ENCODE data around the gene TMEM128.
"Not testable (repeated sequence)": the region's sequence is repeated elsewhere in the genome, so short reads cannot be mapped to it uniquely, and the experiment has no call there.

The TMEM128 gene

DNA sequence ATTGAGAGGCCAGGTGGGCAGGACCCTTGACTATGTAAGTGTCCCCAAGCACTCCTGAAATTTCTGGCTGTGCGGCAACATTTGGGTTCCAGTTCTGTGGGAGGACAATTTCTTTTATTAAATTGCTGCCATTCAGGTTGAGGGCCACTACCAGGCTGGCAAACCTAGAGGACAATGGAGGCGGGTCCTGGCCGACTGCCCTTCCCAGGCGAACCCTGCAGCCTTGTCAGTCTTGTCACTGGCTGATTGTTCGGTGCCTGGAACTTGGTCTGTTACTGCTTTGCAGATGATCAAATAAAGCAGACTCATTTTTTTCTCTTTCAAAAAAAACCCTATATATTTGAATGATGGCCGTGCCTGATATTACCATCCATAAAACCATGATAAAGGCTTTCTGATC, 6.6 kb upstream of the TMEM128 start:
- DNase-seq = no peak

- DNase-seq = no peak
Measured at GRCh38 chr4:4254199-4254598, 6.2 kb upstream of the TMEM128 start.

GRCh38 chr4:4249866-4250265, 1.8 kb upstream of the TMEM128 start:
- DNase-seq = no peak

GRCh38 chr4:4249342-4249741, 1.3 kb upstream of the TMEM128 start:
- not testable (repeated sequence) for DNase-seq

DNA sequence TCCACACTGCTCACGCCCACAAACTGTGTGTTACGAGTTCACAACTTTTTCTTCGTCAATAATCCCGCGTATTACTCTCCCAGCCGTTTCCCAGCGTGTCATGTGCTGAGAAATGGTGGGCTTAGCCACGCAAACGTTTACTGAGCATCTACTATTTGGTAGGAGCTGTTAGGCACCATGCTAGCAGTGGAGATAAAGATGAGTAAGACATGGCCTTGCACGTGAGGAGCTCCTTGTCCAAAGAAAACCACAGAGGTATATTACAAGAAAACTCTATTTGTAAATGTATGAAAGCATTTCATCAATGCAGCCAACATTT, 821 bp upstream of the TMEM128 start:
- no peak for DNase-seq

DNA sequence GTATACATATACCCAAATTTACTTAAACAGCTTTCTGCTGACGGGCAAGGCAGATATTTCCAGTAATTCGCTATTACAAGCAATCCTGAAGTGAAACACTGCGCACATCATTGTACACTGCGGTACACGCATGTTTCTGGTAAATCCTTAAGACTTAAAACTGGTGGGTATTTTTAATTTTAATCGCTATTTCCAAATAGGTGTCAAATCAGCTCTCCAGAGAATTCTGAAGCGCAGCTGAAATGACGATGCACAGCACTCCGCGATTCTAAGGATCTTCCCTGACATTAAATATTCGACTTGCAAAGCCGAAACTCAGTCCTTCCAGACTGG, 361 bp downstream of the TMEM128 start:
- DNase-seq = no peak

DNA sequence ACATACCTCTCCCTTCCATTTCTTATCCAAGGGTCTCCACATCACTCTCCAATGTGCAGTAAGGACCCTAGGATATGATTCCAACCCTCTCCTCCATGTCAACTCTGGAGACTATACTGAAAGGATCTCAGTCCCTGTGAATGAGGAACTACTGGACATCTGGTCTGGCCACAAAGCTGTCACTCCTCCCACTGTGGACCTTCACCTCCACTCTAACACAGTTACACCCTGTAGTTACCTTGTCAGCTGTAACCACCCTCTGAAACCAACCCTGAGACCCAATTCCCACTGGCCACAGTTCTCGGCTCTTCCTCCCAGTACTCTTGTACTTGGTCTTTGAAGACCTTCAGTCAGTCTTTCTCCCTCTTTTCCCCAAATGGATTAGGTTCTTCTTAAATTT, 2.9 kb downstream of the TMEM128 start:
- no peak for DNase-seq

GRCh38 chr4:4239551-4239950, 8.5 kb downstream of the TMEM128 start:
- not testable (repeated sequence) for DNase-seq

- no peak for DNase-seq
Measured at GRCh38 chr4:4233610-4234009, 14.4 kb downstream of the TMEM128 start.

DNA sequence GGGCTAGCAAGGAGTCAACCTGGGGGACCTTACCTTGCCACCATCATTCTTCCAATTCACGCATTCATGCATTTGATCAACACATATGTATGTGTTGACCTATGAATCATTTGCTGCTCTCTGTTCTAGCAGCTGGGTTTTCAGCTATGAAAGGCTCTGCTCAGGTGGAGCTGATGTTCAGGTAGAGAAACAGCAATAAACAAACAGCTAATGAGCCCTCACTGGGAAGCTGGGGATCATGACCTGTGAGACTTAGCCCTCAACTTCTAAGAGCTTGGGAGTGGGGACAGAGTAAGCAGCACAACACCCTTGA, 19.7 kb downstream of the TMEM128 start:
- no peak for DNase-seq

- no peak for DNase-seq
Measured at GRCh38 chr4:4227510-4228355, 20.3 kb downstream of the TMEM128 start.

GRCh38 chr4:4226606-4227438, 21.2 kb downstream of the TMEM128 start, which contains the start of gene OTOP1:
OTOP1 (minus strand) TSS chr4:4226929; CDS start chr4:4226864, 65 bp downstream.
- no peak for DNase-seq

- no peak for DNase-seq
Measured at GRCh38 chr4:4225915-4226605, 22.0 kb downstream of the TMEM128 start.

GRCh38 chr4:4217113-4217512, 30.9 kb downstream of the TMEM128 start:
- DNase-seq = no peak

- no peak for DNase-seq
Measured at GRCh38 chr4:4216648-4217047, 31.4 kb downstream of the TMEM128 start.

DNA sequence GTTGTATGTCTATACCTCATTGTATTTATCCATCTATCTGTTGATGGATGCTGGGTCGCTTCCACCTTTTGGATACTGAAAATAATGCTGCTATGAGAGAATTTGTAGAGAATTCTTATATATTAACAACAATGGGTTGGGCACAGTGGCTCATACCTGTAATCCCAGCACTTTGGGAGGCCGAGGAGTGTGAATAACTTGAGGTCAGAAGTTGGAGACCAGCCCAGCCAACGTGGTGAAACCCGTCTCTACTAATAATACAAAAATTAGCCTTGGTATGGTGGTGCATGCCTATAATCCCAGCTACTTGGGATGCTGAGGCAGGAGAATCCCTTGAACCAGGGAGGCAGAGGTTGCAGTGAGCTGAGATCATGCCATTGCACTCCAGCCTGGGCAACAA, 34.3 kb downstream of the TMEM128 start:
- not testable (repeated sequence) for DNase-seq

GRCh38 chr4:4206204-4206603, 41.8 kb downstream of the TMEM128 start:
- no peak for DNase-seq

DNA sequence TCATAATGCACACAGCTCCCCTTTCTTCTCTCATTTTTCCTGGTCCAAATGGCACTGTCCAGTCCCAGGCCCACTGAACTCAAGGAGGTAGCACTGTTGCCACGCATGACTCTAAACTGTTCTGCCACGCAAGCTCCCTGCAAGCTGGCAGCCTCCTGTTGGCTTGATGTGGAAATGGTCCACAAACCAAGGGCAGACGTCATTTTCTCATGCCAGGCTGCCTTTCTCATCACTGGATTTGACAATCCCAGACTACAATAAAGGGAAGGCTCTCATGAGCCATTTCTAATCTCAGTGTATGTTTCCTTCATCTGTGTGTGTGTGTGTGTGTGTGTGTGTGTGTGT, 43.6 kb downstream of the TMEM128 start:
- no peak for DNase-seq

GRCh38 chr4:4203688-4204400, 44.2 kb downstream of the TMEM128 start:
- no peak for DNase-seq

DNA sequence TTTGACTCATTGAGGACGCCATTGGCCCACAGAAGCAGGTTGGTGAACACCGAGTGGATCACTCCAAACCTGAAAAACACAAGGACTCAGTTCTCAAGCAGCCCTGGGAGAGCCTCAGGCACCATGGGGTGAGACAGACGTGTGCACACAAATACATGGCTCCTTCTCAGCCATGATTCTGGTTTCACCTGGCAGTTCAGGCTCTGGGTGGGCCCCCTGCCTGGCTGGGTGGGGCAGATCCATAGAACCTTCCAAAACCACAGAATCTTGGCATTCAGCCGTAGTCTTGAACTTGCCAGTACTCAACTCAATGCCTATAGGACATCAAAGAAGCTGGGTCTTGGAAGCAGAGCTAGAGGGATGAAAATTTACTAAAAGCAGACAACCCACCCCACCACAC, 45.5 kb downstream of the TMEM128 start:
- no peak for DNase-seq

GRCh38 chr4:4200624-4201023, 47.4 kb downstream of the TMEM128 start:
- DNase-seq = no peak

- no peak for DNase-seq
Measured at GRCh38 chr4:4195354-4195753, 52.7 kb downstream of the TMEM128 start.

DNA sequence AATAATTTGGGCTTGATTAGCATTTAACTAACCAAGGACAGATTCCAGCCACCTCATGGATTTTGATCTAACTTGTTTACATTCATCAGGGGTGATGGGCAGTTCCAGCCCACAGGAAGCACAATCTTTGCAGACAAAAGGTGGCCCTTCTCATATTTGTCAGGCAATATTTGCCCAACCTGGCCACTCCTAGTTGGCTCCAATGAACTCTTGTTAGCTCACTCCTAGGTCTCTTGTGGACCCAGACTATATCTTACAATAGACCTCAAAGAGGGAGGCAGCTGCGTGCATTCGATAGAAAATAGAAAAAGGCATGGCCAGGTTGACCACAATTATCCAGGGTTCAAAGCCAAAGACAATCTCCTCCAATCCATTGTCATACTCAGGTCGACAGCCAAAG, 59.5 kb downstream of the TMEM128 start:
- DNase-seq = not testable (repeated sequence)
